ENCODE measurements around the gene SOWAHA.

DNA sequence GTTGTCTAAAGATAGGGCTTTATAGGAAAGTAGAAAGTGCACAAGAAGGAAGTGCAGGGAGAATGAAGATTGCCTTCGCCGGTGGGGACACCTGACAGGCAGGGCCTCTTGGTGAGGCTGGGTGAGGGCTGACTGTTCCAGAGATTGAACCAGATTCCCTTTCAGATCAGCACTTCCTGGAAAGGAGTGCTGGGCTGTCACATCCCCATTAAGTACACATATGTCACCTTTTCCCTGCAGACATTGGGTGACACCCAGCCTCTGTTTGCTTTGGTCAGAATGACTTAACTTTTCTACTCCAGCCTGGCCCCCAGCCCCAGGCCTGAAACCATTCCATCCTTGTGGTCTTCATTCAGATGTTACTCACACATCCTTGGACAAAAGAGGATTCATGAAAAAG lies 24.8 kb downstream of the SOWAHA start:
- TF ChIP-seq, protein P1, sequence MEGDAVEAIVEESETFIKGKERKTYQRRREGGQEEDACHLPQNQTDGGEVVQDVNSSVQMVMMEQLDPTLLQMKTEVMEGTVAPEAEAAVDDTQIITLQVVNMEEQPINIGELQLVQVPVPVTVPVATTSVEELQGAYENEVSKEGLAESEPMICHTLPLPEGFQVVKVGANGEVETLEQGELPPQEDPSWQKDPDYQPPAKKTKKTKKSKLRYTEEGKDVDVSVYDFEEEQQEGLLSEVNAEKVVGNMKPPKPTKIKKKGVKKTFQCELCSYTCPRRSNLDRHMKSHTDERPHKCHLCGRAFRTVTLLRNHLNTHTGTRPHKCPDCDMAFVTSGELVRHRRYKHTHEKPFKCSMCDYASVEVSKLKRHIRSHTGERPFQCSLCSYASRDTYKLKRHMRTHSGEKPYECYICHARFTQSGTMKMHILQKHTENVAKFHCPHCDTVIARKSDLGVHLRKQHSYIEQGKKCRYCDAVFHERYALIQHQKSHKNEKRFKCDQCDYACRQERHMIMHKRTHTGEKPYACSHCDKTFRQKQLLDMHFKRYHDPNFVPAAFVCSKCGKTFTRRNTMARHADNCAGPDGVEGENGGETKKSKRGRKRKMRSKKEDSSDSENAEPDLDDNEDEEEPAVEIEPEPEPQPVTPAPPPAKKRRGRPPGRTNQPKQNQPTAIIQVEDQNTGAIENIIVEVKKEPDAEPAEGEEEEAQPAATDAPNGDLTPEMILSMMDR (IDR thresholded peaks at IDR 0.05): no peak
- TF ChIP-seq ZFX (IDR thresholded peaks at IDR 0.05; ENCODE audit: borderline replicate concordance): no peak
